Thymus (tissue), 11 donors: ENCODE data around the gene BRD3. TPM values are rescaled to one million over a fixed set of nuclear protein-coding genes. Genes with fewer than 3 reads are reported as not detected.

Experiments
- DNase-seq, 9 donors: peaks; one replicate each; pipeline ENCODE4 v3.0.0-alpha.2; 2013; ENCODE audit warnings: low spot score in 9 of 9, low read depth in 6 of 9, missing footprints in 1 of 9
- H3K27ac ChIP-seq, 2 donors: one replicate each; pipeline ENCODE4 v1.5.1; 2013; ENCODE audit warnings: control low read depth in 1 of 2, low read depth in 1 of 2, low read length in 1 of 2, mild to moderate bottlenecking in 1 of 2, moderate library complexity in 1 of 2
- H3K27me3 ChIP-seq, 2 donors: one replicate each; pipeline ENCODE4 v1.5.1; 2013; ENCODE audit warnings: low read length in 1 of 2; ENCODE audit not compliant: control insufficient read depth in 2 of 2, insufficient read depth in 1 of 2
- H3K36me3 ChIP-seq, 2 donors: one replicate each; pipeline ENCODE4 v1.5.1; 2013; ENCODE audit warnings: low read length in 1 of 2, mild to moderate bottlenecking in 1 of 2, moderate library complexity in 1 of 2; ENCODE audit not compliant: control insufficient read depth in 2 of 2, insufficient read depth in 2 of 2
- H3K4me1 ChIP-seq, 2 donors: one replicate each; pipeline ENCODE4 v1.5.1; 2013; ENCODE audit warnings: low read length in 2 of 2; ENCODE audit not compliant: control insufficient read depth in 2 of 2, insufficient read depth in 2 of 2
- H3K4me3 ChIP-seq, 2 donors: one replicate each; pipeline ENCODE4 v1.5.1; 2013; ENCODE audit warnings: low read length in 2 of 2, control low read depth in 1 of 2, mild to moderate bottlenecking in 1 of 2
- H3K9me3 ChIP-seq, 2 donors: one replicate each; pipeline ENCODE4 v1.5.1; 2013; ENCODE audit warnings: low read length in 1 of 2, mild to moderate bottlenecking in 1 of 2; ENCODE audit not compliant: control insufficient read depth in 2 of 2, insufficient read depth in 1 of 2
- WGBS: extraction: QIAGEN DNeasy Blood & Tissue Kit; methylation state at CpG from one replicate; pipeline ENCODE4 v1.1.7; 2013; 5-methylcytosine and 5-hydroxymethylcytosine counted together
- polyA plus RNA-seq: library from polyadenylated mRNA; stranded (reverse); fragments of 200-250 nt; gene quantifications from one replicate; pipeline ENCODE4 v1.2.3, GENCODE V29; 2013
- total RNA-seq: library from RNA; stranded (reverse); fragments of 120-200 nt; gene quantifications from one replicate; pipeline ENCODE4 v1.2.4, GENCODE V29; 2013
- donor health status: healthy.

The BRD3 gene
- total and polyA plus RNA-seq, 2 donors, result 6.4 to 14.5 TPM

GRCh38 chr9:134052491-134052890 is 15.3 kb downstream of the BRD3 start:
- Histone ChIP-seq H3K4me3 (no peak overlapping the region), H3K27ac (no peak overlapping the region), H3K4me1 (peaks cover 0 to 14% of the 10 kb centered on the region in 2 donors), H3K27me3 (no peaks in the 10 kb centered on the region), H3K9me3 (no peaks in the 10 kb centered on the region), H3K36me3 (peaks cover 51 to 84% of the 10 kb centered on the region in 2 donors)
- DNase-seq, result no peak
- 97% methylated on average over 3 of the region's 3 CpGs for WGBS

- 98% methylated on average over 16 of the region's 16 CpGs for WGBS
- Histone ChIP-seq H3K27ac (no peak overlapping the region), H3K36me3 (peaks cover 60 to 84% of the 10 kb centered on the region in 2 donors), H3K4me3 (no peak overlapping the region), H3K9me3 (no peaks in the 10 kb centered on the region), H3K4me1 (peaks cover 0 to 14% of the 10 kb centered on the region in 2 donors), H3K27me3 (no peaks in the 10 kb centered on the region)
- no peak for DNase-seq
Observed at GRCh38 chr9:134051319-134051718, 16.5 kb downstream of the BRD3 start.

- WGBS, result 90% methylated on average over 14 of the region's 14 CpGs
Observed at GRCh38 chr9:134050726-134051125, 17.1 kb downstream of the BRD3 start.

GRCh38 chr9:134049772-134050588 is 17.8 kb downstream of the BRD3 start:
- no peak overlapping the region for H3K27ac ChIP-seq
- no peak overlapping the region for H3K4me3 ChIP-seq
- DNase-seq, result no peak
- no peaks in the 10 kb centered on the region for H3K27me3 ChIP-seq
- 97% methylated on average over 28 of the region's 28 CpGs for WGBS
- H3K36me3 ChIP-seq, result peaks cover 72 to 96% of the 10 kb centered on the region in 2 donors
- no peaks in the 10 kb centered on the region for H3K9me3 ChIP-seq
- peaks cover 0 to 8% of the 10 kb centered on the region in 2 donors for H3K4me1 ChIP-seq

More at GRCh38 chr9:134050726-134051125, 17.1 kb downstream of the BRD3 start:
- Histone ChIP-seq H3K27me3 (no peaks in the 10 kb centered on the region), H3K27ac (no peak overlapping the region), H3K36me3 (peaks cover 65 to 89% of the 10 kb centered on the region in 2 donors), H3K9me3 (no peaks in the 10 kb centered on the region), H3K4me3 (no peak overlapping the region), H3K4me1 (peaks cover 0 to 13% of the 10 kb centered on the region in 2 donors)
- DNase-seq, result no peak

- Histone ChIP-seq H3K4me3 (no peak overlapping the region), H3K4me1 (peaks cover 0 to 1% of the 10 kb centered on the region in 2 donors), H3K36me3 (peaks cover 80 to 98% of the 10 kb centered on the region in 2 donors), H3K9me3 (no peaks in the 10 kb centered on the region), H3K27ac (no peak overlapping the region), H3K27me3 (no peaks in the 10 kb centered on the region)
- 97% methylated on average over 20 of the region's 20 CpGs for WGBS
- no peak for DNase-seq
Observed at GRCh38 chr9:134049236-134049635, 18.6 kb downstream of the BRD3 start.

GRCh38 chr9:134048582-134048968 is 19.3 kb downstream of the BRD3 start:
- H3K27ac ChIP-seq, result no peak overlapping the region
- 98% methylated on average over 12 of the region's 12 CpGs for WGBS
- DNase-seq, result no peak
- H3K36me3 ChIP-seq, result peaks cover 86 to 98% of the 10 kb centered on the region in 2 donors
- H3K4me1 ChIP-seq, result no peaks in the 10 kb centered on the region
- H3K27me3 ChIP-seq, result no peaks in the 10 kb centered on the region
- no peaks in the 10 kb centered on the region for H3K9me3 ChIP-seq
- no peak overlapping the region for H3K4me3 ChIP-seq

- no peak for DNase-seq
Observed at GRCh38 chr9:134047868-134048581, 19.8 kb downstream of the BRD3 start.

GRCh38 chr9:134046894-134047681 is 20.7 kb downstream of the BRD3 start:
- H3K4me3 ChIP-seq, result no peak overlapping the region
- no peaks in the 10 kb centered on the region for H3K27me3 ChIP-seq
- no peak for DNase-seq
- no peaks in the 10 kb centered on the region for H3K4me1 ChIP-seq
- no peak overlapping the region for H3K27ac ChIP-seq
- 97% methylated on average over 21 of the region's 21 CpGs for WGBS
- no peaks in the 10 kb centered on the region for H3K9me3 ChIP-seq
- peaks cover 86 to 95% of the 10 kb centered on the region in 2 donors for H3K36me3 ChIP-seq

More at GRCh38 chr9:134047868-134048581, 19.8 kb downstream of the BRD3 start:
- Histone ChIP-seq H3K36me3 (peaks cover 89 to 98% of the 10 kb centered on the region in 2 donors), H3K4me3 (no peak overlapping the region), H3K4me1 (no peaks in the 10 kb centered on the region), H3K27ac (no peak overlapping the region), H3K27me3 (no peaks in the 10 kb centered on the region), H3K9me3 (no peaks in the 10 kb centered on the region)
- WGBS, result 98% methylated on average over 53 of the region's 53 CpGs
